WTC11 (cell line): ENCODE data around the gene PINK1. TPM values are rescaled to one million over a fixed set of nuclear protein-coding genes. Genes with fewer than 3 reads are reported as not detected.

Experiments
- ATAC-seq: fragments of 200-7000 bp; cut with Tn5 transposase; 2 replicates; pipeline ENCODE4 v1.10.0; 2021; ENCODE audit warnings: mild to moderate bottlenecking, moderate library complexity
- Bru-seq: library from RNA; stranded (reverse); fragments of 400-500 nt; gene quantifications from one replicate; lab custom pipeline; 2021; lab: Mats Ljungman, UMichigan
- CTCF ChIA-PET: fragments of 300-600 bp; sonication (Branson Sonifier 250); formaldehyde crosslinking; loops from one replicate; lab custom pipeline; 2021; ENCODE audit warnings: antibody characterized with exemption; lab: Charles Lee
- POLR2A ChIA-PET: fragments of 350-600 bp; sonication (Branson Sonifier 250); formaldehyde crosslinking; loops from one replicate; lab custom pipeline; 2021; ENCODE audit warnings: antibody characterized with exemption; lab: Charles Lee
- DNase-seq: peaks from one replicate; pipeline ENCODE4 v3.0.0; 2021; ENCODE audit warnings: low spot score
- H3K27ac Mint-ChIP-seq: 2 replicates; pipeline ENCODE4 v1.8.0; 2021; ENCODE audit warnings: mixed read lengths
- H3K27me3 Mint-ChIP-seq: 2 replicates; pipeline ENCODE4 v1.8.0; 2021; ENCODE audit warnings: low read depth, mild to moderate bottlenecking, moderate library complexity, mixed read lengths
- H3K36me3 Mint-ChIP-seq: 2 replicates; pipeline ENCODE4 v1.8.0; 2021; ENCODE audit warnings: mixed read lengths
- H3K4me1 Mint-ChIP-seq: 2 replicates; pipeline ENCODE4 v1.8.0; 2022; ENCODE audit warnings: mixed read lengths
- H3K4me3 Mint-ChIP-seq: 2 replicates; pipeline ENCODE4 v1.8.0; 2021; ENCODE audit warnings: mild to moderate bottlenecking, moderate library complexity, mixed read lengths
- H3K9me3 Mint-ChIP-seq: 2 replicates; pipeline ENCODE4 v1.8.0; 2021; ENCODE audit warnings: mixed read lengths
- CREM ChIP-seq: sonication (generic); formaldehyde crosslinking; IDR thresholded peaks from 2 replicates; pipeline ENCODE4 v1.8.1; 2022; ENCODE audit warnings: mild to moderate bottlenecking, missing genetic modification reagents, moderate library complexity
- ELF4 ChIP-seq: sonication (generic); formaldehyde crosslinking; IDR thresholded peaks from 2 replicates; pipeline ENCODE4 v1.8.1; 2022; ENCODE audit warnings: low read depth, mild to moderate bottlenecking, moderate library complexity, missing genetic modification reagents
- FOXJ3 ChIP-seq: sonication (generic); formaldehyde crosslinking; IDR thresholded peaks from 2 replicates; pipeline ENCODE4 v1.9.0; 2021; ENCODE audit warnings: missing genetic modification reagents, mild to moderate bottlenecking, borderline replicate concordance
- FOXP4 ChIP-seq: sonication (generic); formaldehyde crosslinking; IDR thresholded peaks from 2 replicates; pipeline ENCODE4 v1.8.0; 2022; ENCODE audit warnings: mild to moderate bottlenecking, missing genetic modification reagents
- GRHL2 ChIP-seq: fragments of 250-450 bp; sonication (Bioruptor Pico); IDR thresholded peaks from 2 replicates; pipeline ENCODE4 v1.8.0; 2022; ENCODE audit warnings: mild to moderate bottlenecking, moderate library complexity; ENCODE audit not compliant: insufficient replicate concordance, severe bottlenecking
- HMGA2 ChIP-seq: fragments of 250-450 bp; sonication (Bioruptor Pico); IDR thresholded peaks from 2 replicates; pipeline ENCODE4 v1.4.0; 2021; ENCODE audit warnings: mild to moderate bottlenecking, moderate library complexity
- JUN ChIP-seq: sonication (generic); formaldehyde crosslinking; IDR thresholded peaks from 2 replicates; pipeline ENCODE4 v1.8.0; 2023; ENCODE audit warnings: mild to moderate bottlenecking, missing genetic modification reagents
- KAT7 ChIP-seq: sonication (generic); formaldehyde crosslinking; IDR thresholded peaks from 2 replicates; pipeline ENCODE4 v1.8.1; 2023; ENCODE audit warnings: missing genetic modification reagents, mild to moderate bottlenecking, borderline replicate concordance
- NFE2L1 ChIP-seq: sonication (generic); formaldehyde crosslinking; IDR thresholded peaks from 2 replicates; pipeline ENCODE4 v1.8.1; 2023; ENCODE audit warnings: missing genetic modification reagents
- NR1H2 ChIP-seq: sonication (generic); formaldehyde crosslinking; IDR thresholded peaks from 2 replicates; pipeline ENCODE4 v1.9.0; 2021; ENCODE audit warnings: mild to moderate bottlenecking, moderate library complexity, missing genetic modification reagents
- RORB ChIP-seq: fragments of 250-450 bp; sonication (Bioruptor Pico); IDR thresholded peaks from 2 replicates; pipeline ENCODE4 v1.9.0; 2021; ENCODE audit warnings: mild to moderate bottlenecking
- SMAD3 ChIP-seq: sonication (generic); formaldehyde crosslinking; IDR thresholded peaks from 2 replicates; pipeline ENCODE4 v1.8.0; 2022; ENCODE audit warnings: missing genetic modification reagents, mild to moderate bottlenecking, borderline replicate concordance
- SMAD4 ChIP-seq: sonication (generic); formaldehyde crosslinking; IDR thresholded peaks from 2 replicates; pipeline ENCODE4 v1.8.0; 2022; ENCODE audit warnings: mild to moderate bottlenecking, missing genetic modification reagents
- TEAD1 ChIP-seq: sonication (generic); formaldehyde crosslinking; IDR thresholded peaks from 2 replicates; pipeline ENCODE4 v1.8.0; 2022; ENCODE audit warnings: mild to moderate bottlenecking, missing genetic modification reagents
- ZBTB43 ChIP-seq: sonication (generic); formaldehyde crosslinking; IDR thresholded peaks from 2 replicates; pipeline ENCODE4 v1.8.1; 2023; ENCODE audit warnings: mild to moderate bottlenecking, missing genetic modification reagents
- ZNF138 ChIP-seq: sonication (generic); formaldehyde crosslinking; conservative IDR thresholded peaks from 2 replicates; pipeline ENCODE4 v1.8.1; 2022; ENCODE audit warnings: mild to moderate bottlenecking, moderate library complexity, missing genetic modification reagents
- long read RNA-seq, 3 experiments: library from RNA in 1 of 3; library from capped mRNA in 1 of 3; library from polyadenylated mRNA in 1 of 3; unstranded in 2 of 3; stranded (forward) in 1 of 3; transcript quantifications; one replicate each; pipeline ENCODE4 v2.0.0, GENCODE V29; 2021
- total RNA-seq: library from RNA; stranded (reverse); gene quantifications from 3 replicates; pipeline ENCODE4 v1.2.3, GENCODE V29; 2021
- TF ChIP-seq, protein P1 (sequence below): sonication (generic); formaldehyde crosslinking; IDR thresholded peaks from 2 replicates; pipeline ENCODE4 v1.8.1; 2022; ENCODE audit warnings: low read depth, missing genetic modification reagents, borderline replicate concordance
- TF ChIP-seq, protein P2 (sequence below): sonication (generic); formaldehyde crosslinking; IDR thresholded peaks from 2 replicates; pipeline ENCODE4 v1.8.0; 2023; ENCODE audit warnings: mild to moderate bottlenecking, missing genetic modification reagents
- TF ChIP-seq, protein P3 (sequence below): fragments of 250-450 bp; sonication (Bioruptor Pico); IDR thresholded peaks from 2 replicates; pipeline ENCODE4 v1.9.0; 2021; ENCODE audit warnings: mild to moderate bottlenecking
- TF ChIP-seq, protein P4 (sequence below): sonication (generic); formaldehyde crosslinking; IDR thresholded peaks from 2 replicates; pipeline ENCODE4 v1.8.0; 2022; ENCODE audit warnings: mild to moderate bottlenecking, missing genetic modification reagents
- TF ChIP-seq, protein P5 (sequence below): fragments of 200-600 bp; IDR thresholded peaks from 2 replicates; pipeline ENCODE4 v1.8.0; 2022; ENCODE audit warnings: antibody characterized with exemption

Gene PINK1
- total RNA-seq, result 34.7 to 47.7 TPM (median 35.1 TPM) in 3 replicates
- Bru-seq, nascent RNA, result percentile 61 among the genes with signal in this experiment
- long read RNA-seq, experiment 1, transcript PINK1-201 (8 exons, 2,660 nt), result major isoform, 275 of 293 reads
- long read RNA-seq, experiment 1, partial matches to known transcripts, result 10 of 293 reads
- long read RNA-seq, experiment 1, other reads (novel, unspliced or antisense), result 7 of 293 reads
- long read RNA-seq, experiment 2, transcript PINK1-201 (8 exons, 2,660 nt), result major isoform, 39 of 78 reads
- long read RNA-seq, experiment 2, partial matches to known transcripts, result 27 of 78 reads
- long read RNA-seq, experiment 2, other reads (novel, unspliced or antisense), result 9 of 78 reads
- long read RNA-seq, experiment 3, partial matches to known transcripts, result 1 of 1 reads
- long read RNA-seq, experiment 3, other reads (novel, unspliced or antisense), result 0 of 1 reads

GRCh38 chr1:20633190-20634064 lies at the start of gene PINK1:
TSS of gene PINK1 (plus strand) at chr1:20633458. CDS start at chr1:20633549, 91 bp downstream.
- ATAC-seq (peak; percentile 89), DNase-seq (peak; percentile 90)
- Mint-ChIP-seq H3K27ac (peak within 1 kb of the TSS; percentile 98), H3K4me3 (peak within 1 kb of the TSS; percentile 93), H3K9me3 (peaks cover 13% of the 10 kb centered on the region), H3K27me3 (peaks cover 15% of the 10 kb centered on the region), H3K36me3 (peaks cover 14% of the 10 kb centered on the region), H3K4me1 (peaks cover 13% of the 10 kb centered on the region)
- ChIA-PET POLR2A (interaction anchor here (0.5 to 1.6 kb wide), 8 partner anchors 17 to 153 kb away, joined by 3 to 9 read pairs (median 4); partner anchors contain the start of genes FAM43B and HP1BP3), CTCF (interaction anchor here (0.5 to 3.3 kb wide), 57 partner anchors 8 to 1953 kb away, joined by 3 to 153 read pairs (median 4); partner anchors contain the start of genes CDA, DDOST and KIF17)
- TF ChIP-seq NFE2L1 (CRISPR knock-in tag), result no peak
- TF ChIP-seq SMAD4 (CRISPR knock-in tag), result no peak
- TF ChIP-seq ZBTB43, result no peak; the same call in 1 of the 2 replicates
- peak; percentile 18; the same call in 1 of the 2 replicates for TF ChIP-seq KAT7 (CRISPR knock-in tag)
- TF ChIP-seq, protein P1, sequence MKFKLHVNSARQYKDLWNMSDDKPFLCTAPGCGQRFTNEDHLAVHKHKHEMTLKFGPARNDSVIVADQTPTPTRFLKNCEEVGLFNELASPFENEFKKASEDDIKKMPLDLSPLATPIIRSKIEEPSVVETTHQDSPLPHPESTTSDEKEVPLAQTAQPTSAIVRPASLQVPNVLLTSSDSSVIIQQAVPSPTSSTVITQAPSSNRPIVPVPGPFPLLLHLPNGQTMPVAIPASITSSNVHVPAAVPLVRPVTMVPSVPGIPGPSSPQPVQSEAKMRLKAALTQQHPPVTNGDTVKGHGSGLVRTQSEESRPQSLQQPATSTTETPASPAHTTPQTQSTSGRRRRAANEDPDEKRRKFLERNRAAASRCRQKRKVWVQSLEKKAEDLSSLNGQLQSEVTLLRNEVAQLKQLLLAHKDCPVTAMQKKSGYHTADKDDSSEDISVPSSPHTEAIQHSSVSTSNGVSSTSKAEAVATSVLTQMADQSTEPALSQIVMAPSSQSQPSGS, result no peak
- no peak for TF ChIP-seq GRHL2 (CRISPR knock-in tag)
- TF ChIP-seq HMGA2 (CRISPR knock-in tag), result no peak
- TF ChIP-seq FOXJ3 (CRISPR knock-in tag), result no peak
- TF ChIP-seq, protein P2, sequence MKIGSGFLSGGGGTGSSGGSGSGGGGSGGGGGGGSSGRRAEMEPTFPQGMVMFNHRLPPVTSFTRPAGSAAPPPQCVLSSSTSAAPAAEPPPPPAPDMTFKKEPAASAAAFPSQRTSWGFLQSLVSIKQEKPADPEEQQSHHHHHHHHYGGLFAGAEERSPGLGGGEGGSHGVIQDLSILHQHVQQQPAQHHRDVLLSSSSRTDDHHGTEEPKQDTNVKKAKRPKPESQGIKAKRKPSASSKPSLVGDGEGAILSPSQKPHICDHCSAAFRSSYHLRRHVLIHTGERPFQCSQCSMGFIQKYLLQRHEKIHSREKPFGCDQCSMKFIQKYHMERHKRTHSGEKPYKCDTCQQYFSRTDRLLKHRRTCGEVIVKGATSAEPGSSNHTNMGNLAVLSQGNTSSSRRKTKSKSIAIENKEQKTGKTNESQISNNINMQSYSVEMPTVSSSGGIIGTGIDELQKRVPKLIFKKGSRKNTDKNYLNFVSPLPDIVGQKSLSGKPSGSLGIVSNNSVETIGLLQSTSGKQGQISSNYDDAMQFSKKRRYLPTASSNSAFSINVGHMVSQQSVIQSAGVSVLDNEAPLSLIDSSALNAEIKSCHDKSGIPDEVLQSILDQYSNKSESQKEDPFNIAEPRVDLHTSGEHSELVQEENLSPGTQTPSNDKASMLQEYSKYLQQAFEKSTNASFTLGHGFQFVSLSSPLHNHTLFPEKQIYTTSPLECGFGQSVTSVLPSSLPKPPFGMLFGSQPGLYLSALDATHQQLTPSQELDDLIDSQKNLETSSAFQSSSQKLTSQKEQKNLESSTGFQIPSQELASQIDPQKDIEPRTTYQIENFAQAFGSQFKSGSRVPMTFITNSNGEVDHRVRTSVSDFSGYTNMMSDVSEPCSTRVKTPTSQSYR (CRISPR knock-in tag), result no peak
- TF ChIP-seq TEAD1 (CRISPR knock-in tag), result no peak
- TF ChIP-seq, protein P3, sequence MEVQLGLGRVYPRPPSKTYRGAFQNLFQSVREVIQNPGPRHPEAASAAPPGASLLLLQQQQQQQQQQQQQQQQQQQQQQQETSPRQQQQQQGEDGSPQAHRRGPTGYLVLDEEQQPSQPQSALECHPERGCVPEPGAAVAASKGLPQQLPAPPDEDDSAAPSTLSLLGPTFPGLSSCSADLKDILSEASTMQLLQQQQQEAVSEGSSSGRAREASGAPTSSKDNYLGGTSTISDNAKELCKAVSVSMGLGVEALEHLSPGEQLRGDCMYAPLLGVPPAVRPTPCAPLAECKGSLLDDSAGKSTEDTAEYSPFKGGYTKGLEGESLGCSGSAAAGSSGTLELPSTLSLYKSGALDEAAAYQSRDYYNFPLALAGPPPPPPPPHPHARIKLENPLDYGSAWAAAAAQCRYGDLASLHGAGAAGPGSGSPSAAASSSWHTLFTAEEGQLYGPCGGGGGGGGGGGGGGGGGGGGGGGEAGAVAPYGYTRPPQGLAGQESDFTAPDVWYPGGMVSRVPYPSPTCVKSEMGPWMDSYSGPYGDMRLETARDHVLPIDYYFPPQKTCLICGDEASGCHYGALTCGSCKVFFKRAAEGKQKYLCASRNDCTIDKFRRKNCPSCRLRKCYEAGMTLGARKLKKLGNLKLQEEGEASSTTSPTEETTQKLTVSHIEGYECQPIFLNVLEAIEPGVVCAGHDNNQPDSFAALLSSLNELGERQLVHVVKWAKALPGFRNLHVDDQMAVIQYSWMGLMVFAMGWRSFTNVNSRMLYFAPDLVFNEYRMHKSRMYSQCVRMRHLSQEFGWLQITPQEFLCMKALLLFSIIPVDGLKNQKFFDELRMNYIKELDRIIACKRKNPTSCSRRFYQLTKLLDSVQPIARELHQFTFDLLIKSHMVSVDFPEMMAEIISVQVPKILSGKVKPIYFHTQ (CRISPR knock-in tag), result no peak
- TF ChIP-seq, protein P4, sequence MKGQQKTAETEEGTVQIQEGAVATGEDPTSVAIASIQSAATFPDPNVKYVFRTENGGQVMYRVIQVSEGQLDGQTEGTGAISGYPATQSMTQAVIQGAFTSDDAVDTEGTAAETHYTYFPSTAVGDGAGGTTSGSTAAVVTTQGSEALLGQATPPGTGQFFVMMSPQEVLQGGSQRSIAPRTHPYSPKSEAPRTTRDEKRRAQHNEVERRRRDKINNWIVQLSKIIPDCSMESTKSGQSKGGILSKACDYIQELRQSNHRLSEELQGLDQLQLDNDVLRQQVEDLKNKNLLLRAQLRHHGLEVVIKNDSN, result peak; percentile 74; the same call in 1 of the 2 replicates
- TF ChIP-seq FOXP4, result peak; percentile 59; the same call in 1 of the 2 replicates
- 0 out of 2 replicates have a peak, but pooled peaks have one; percentile 26 for TF ChIP-seq CREM (CRISPR knock-in tag)
- TF ChIP-seq, protein P5, sequence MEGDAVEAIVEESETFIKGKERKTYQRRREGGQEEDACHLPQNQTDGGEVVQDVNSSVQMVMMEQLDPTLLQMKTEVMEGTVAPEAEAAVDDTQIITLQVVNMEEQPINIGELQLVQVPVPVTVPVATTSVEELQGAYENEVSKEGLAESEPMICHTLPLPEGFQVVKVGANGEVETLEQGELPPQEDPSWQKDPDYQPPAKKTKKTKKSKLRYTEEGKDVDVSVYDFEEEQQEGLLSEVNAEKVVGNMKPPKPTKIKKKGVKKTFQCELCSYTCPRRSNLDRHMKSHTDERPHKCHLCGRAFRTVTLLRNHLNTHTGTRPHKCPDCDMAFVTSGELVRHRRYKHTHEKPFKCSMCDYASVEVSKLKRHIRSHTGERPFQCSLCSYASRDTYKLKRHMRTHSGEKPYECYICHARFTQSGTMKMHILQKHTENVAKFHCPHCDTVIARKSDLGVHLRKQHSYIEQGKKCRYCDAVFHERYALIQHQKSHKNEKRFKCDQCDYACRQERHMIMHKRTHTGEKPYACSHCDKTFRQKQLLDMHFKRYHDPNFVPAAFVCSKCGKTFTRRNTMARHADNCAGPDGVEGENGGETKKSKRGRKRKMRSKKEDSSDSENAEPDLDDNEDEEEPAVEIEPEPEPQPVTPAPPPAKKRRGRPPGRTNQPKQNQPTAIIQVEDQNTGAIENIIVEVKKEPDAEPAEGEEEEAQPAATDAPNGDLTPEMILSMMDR, result peak; percentile 99
- TF ChIP-seq JUN, result 0 out of 2 replicates have a peak, but pooled peaks have one; percentile 44
- TF ChIP-seq RORB, result no peak
- no peak for TF ChIP-seq SMAD3 (CRISPR knock-in tag)
- TF ChIP-seq NR1H2 (CRISPR knock-in tag), result no peak
- no peak for TF ChIP-seq ZNF138
- no peak for TF ChIP-seq ELF4 (CRISPR knock-in tag)
